Esophagus mucosa (tissue), 1 donor: ENCODE data around the gene ZNF593OS. TPM values are rescaled to one million over a fixed set of nuclear protein-coding genes. Genes with fewer than 3 reads are reported as not detected.
A peak's percentile ranks its signal among the peaks of the same experiment; 100 is the strongest.

Experiments used
- ATAC-seq: fragments of 200-7000 bp; cut with Tn5 transposase; one replicate; pipeline ENCODE4 v1.9.1; 2020
- total RNA-seq: library from RNA; stranded (reverse); gene quantifications from one replicate; pipeline ENCODE4 v1.2.4, GENCODE V29; 2023
- donor health status: DM: yes; HTN: yes; CAD: no.

ZNF593OS gene
- total RNA-seq, 1 donor from 2014 or later, result 0.16 TPM

- ATAC-seq, result no peak
These were observed 12.5 kb downstream of the ZNF593OS start, which contains the start of gene FAM110D for GRCh38 chr1:26158908-26159742. Gene FAM110D (plus strand): TSS chr1:26159079. CDS start chr1:26161292, 2,213 bp downstream.

DNA sequence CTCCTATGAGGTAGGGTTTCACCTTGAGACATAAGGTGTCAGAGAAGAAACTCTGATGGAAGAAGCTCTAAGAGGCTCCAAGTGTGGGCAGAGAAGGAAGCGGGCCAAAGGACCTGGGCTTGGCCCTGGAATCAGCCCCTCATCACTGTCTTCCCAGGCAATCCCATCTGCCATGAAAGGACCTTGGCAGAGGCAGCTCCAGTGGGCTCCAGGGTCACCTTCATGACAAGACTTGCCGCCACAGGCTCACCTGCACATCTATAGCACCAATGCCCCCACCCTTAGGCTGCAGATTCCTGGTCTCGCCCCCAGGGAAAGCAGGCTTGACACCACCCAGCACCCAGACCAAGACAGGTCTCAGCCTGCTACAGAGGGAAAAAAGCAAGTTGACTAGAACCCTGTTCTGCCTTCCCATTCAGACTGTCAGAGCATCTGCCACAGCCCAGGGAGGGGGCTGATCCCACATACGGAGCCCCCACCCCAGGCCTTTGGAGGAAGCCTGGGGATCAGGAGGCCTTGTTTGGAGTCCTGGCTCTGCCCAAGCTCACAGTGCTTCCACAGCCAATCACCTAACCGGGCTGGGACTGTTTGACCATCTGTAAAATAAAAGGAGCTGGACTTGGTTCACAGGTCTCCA is 13.2 kb downstream of the ZNF593OS start:
- ATAC-seq, result no peak

GRCh38 chr1:26156285-26157038 is 15.2 kb downstream of the ZNF593OS start:
- ATAC-seq, result no peak

DNA sequence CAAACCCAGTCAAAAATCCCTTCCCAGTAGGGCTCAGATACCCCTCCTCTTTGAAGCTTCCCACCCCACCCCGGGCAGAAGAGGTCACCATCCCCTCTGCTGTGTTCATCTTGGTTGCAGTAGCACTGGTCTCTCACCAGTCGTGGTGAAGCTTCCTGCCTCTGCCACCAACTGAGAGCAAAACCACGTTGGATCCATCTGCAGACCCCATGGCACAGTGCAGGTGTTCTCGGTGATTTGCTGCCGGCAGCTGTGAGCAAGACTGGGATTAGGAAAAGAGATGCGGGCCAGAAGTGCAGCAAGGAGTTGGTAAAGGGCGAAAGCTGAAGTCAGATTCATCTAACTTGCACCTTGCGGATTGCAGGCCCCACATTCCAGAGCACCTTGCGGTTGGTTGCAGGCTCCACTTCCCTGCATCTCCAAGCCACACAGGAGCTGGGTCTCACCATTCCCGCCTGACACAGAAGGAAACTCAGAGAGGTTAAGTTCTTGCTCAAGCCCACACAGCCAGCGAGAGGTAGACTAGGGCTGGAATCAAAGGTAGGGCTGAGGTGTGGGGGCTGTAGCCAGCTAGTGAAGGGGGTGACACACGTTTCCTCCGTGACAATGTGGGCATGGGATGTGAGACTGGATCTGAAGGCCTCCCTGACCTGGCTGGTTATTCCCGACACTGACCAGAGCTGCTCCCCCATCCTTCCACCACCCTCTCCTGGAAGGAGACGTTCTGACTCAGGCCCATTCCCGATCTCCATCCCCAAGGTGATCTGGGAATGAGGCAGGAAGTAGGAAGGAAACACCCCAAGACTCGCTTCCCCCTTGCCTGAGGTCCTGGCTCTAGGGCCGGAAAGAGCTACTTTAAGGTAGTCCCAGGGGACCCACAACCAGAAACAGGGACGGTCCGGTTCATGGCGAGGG is 16.0 kb downstream of the ZNF593OS start:
- ATAC-seq, result peak; percentile 22

GRCh38 chr1:26154750-26155149 is 16.9 kb downstream of the ZNF593OS start:
- peak; percentile 28 for ATAC-seq

GRCh38 chr1:26153966-26154532 is 17.6 kb downstream of the ZNF593OS start:
- ATAC-seq, result no peak

- no peak for ATAC-seq
These were observed 22.7 kb downstream of the ZNF593OS start for GRCh38 chr1:26148887-26149286.

DNA sequence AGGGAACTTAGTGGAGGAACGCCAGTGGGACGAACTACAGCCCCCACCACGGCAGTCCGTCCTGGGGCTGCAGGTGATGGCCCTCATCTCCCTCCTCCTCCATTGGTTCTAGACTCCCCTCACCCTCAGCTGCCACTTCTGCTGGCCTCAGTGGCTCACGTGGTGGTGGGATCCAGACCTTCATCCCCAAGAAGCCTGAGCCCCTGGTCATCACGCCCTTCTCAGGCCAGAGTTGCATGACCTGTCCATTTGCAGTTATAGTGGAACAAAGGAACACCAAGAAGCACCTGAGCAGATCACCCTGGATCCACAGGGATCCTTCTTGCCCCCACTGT is 25.7 kb downstream of the ZNF593OS start:
- ATAC-seq, result peak; percentile 12

- ATAC-seq, result peak; percentile 80
These were observed 26.3 kb downstream of the ZNF593OS start for GRCh38 chr1:26145041-26145959.

GRCh38 chr1:26142159-26142558 is 29.5 kb downstream of the ZNF593OS start:
- no peak for ATAC-seq

DNA sequence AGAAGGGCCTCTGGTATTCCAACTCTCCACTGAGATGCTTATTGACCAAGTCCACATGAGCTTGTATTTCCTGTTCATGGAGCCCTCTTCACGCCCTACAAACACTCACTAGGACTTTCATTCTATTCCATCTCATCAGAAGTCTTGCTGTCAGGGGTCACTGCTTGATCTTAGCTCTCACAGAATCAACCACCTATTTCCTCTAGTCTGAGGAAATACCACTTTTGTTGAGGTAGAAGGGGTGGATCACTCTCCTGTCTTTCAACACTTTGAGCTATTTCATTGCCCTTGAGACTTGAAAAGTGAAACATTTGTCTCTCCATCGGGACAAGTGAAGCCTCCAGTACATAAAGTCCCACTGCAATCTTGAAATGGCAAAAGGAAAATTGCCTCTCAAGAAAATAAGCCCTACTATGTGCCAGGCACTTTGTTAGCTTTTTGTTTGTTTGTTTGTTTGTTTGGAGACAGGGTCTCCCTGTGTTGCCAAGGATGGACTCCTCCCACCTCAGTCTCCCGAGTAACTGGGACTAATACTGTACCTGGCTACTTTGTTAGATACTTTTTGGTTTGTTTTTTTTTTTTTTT is 32.6 kb downstream of the ZNF593OS start:
- ATAC-seq, result no peak

- no peak for ATAC-seq
These were observed 37.2 kb downstream of the ZNF593OS start for GRCh38 chr1:26134466-26134865.

DNA sequence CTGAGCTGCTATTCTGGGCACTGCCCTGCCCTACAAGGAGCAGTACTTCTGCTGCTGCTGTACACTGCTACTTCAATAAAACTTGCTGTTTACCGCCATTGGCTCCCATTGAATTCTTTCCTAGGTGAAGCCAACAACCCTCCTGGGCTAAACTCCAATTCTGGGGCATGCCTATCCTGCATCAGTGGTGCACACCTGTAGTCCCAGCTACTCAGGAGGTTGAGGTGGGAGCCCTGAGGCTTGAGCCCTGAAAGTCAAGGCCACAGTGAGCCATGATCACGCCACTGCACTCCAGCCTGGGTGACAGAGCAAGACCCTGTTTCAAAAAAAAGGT is 38.8 kb downstream of the ZNF593OS start:
- no peak for ATAC-seq

GRCh38 chr1:26132128-26132833 is 39.4 kb downstream of the ZNF593OS start:
- ATAC-seq, result no peak

DNA sequence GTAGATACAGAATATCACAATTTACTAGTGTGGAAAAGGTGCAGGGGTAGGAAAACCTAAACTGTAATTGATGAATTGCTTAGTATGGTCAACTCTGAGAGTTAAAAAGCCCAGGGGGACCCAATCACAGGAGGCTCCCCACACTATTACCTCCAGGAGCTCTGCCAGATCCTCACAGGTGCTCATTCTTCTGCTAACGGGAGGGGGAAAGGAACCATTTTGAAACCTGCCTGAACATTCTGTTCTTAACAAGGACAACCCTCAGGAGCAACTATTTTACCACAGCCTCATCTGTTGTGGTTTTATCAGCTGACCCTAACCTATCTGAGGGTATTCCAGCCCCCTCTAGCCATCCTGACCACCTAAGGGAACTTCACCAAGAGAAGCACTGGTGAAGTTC is 40.9 kb downstream of the ZNF593OS start:
- ATAC-seq, result no peak

DNA sequence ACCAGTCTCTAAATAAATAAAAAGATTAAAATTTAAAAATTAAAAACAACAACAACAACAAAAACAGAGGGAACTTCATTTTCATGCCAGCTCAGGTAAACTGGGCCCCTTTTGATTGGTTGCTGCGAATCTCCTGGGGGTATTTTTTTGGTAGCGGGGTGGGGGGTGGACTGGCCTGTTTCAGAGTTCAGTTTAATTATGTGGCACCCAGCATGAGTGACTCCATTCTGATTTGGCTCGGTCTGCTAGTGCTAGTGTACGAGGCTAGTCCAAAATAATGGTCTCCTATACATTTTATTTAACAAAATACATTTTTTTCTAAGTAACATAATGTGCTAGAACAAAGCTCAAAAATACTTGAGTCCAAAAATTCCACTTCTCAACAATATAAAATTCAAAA is 41.9 kb downstream of the ZNF593OS start:
- no peak for ATAC-seq

DNA sequence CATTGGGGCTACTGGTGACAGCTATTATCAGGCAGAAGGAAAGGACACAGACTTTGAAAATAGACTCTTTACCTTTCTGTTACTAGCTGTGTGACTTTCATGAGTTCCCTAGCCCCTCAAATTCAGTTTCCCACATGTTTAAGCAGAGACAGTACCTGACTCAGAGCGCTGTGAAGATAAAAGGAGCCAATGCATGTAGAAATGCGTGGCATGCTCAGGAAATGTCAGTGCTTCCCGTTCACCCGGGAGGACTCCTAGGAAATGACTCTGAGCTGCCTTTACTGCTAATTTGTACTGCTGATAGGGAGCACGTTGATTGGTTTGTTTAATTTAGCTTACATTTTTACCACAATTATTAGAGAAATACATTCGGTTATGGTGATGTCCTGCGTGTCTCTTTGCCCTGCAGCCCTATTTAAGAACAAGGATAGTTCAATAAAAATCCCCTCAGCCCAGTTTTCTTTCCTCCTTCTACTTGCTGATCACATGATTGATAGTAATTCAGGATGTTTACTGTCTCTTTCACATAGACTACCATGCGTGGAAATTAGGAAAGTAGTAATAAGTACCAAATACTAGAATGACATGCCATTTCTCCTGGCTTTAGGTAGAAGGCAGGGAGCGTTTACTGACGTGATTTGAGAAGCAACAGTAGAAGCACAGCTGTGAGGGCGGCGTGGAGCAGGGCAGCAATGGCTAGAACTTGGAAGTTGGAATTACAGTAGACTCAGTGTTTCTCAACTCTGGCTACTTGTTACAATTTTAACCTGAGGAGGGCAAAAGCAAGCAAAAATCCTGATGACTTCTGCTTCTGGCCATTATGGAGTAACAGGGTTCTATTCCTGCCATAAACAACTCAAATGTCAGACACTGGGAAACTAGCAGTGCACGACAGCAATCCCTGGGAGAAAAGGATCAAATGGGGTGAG is 44.1 kb downstream of the ZNF593OS start:
- ATAC-seq, result peak; percentile 36

- peak; percentile 93 for ATAC-seq
These were observed 45.1 kb downstream of the ZNF593OS start for GRCh38 chr1:26126321-26127084.
